Left ventricle myocardium inferior (tissue), 1 donor: ENCODE data around the gene DUSP10. TPM values are rescaled to one million over a fixed set of nuclear protein-coding genes. Genes with fewer than 3 reads are reported as not detected.

Experiments used
- DNase-seq: peaks from one replicate; pipeline ENCODE4 v3.0.0-alpha.2; 2020
- H3K27ac ChIP-seq: fragments of 200-600 bp; replicated peaks from 2 replicates; pipeline ENCODE4 v1.8.0; 2021
- H3K27me3 ChIP-seq: fragments of 200-600 bp; 2 replicates; pipeline ENCODE4 v1.8.0; 2021; ENCODE audit warnings: low read depth
- H3K36me3 ChIP-seq: fragments of 200-600 bp; 2 replicates; pipeline ENCODE4 v1.8.0; 2021
- H3K4me1 ChIP-seq: fragments of 200-600 bp; 2 replicates; pipeline ENCODE4 v1.8.0; 2021
- H3K4me3 ChIP-seq: fragments of 200-600 bp; 2 replicates; pipeline ENCODE4 v1.8.0; 2021; ENCODE audit warnings: mild to moderate bottlenecking, moderate library complexity
- H3K9me3 ChIP-seq: fragments of 200-600 bp; replicated peaks from 2 replicates; pipeline ENCODE4 v1.8.0; 2021
- intact Hi-C: fragments of 100-400 bp; cut with micrococcal nuclease; formaldehyde crosslinking; loops from one replicate; pipeline ENCODE4 v1.11.0; 2022
- total RNA-seq: library from RNA; stranded (reverse); fragmentation: NEBNext Ultra II Directional; extraction: Animal tissue kit (Norgen Biotek cat#: 25700); gene quantifications from one replicate; pipeline ENCODE4 v1.2.1, GENCODE V29; 2021
- TF ChIP-seq, protein P1 (sequence below): fragments of 200-600 bp; IDR thresholded peaks from 2 replicates; pipeline ENCODE4 v1.8.0; 2021; ENCODE audit warnings: antibody characterized with exemption, mild to moderate bottlenecking, borderline replicate concordance
- donor health status: DM: no; HTN: yes; CAD: no; lungs with severe emphysema.

The DUSP10 gene
- total RNA-seq, 1 donor from 2014 or later: 4.6 TPM

- Histone ChIP-seq H3K4me1 (peaks cover 29% of the 10 kb centered on the region), H3K4me3 (no peak overlapping the region), H3K36me3 (peaks cover 2% of the 10 kb centered on the region), H3K27ac (no peak overlapping the region), H3K27me3 (no peaks in the 10 kb centered on the region), H3K9me3 (no peaks in the 10 kb centered on the region)
- no peak for DNase-seq
- TF ChIP-seq, protein P1, sequence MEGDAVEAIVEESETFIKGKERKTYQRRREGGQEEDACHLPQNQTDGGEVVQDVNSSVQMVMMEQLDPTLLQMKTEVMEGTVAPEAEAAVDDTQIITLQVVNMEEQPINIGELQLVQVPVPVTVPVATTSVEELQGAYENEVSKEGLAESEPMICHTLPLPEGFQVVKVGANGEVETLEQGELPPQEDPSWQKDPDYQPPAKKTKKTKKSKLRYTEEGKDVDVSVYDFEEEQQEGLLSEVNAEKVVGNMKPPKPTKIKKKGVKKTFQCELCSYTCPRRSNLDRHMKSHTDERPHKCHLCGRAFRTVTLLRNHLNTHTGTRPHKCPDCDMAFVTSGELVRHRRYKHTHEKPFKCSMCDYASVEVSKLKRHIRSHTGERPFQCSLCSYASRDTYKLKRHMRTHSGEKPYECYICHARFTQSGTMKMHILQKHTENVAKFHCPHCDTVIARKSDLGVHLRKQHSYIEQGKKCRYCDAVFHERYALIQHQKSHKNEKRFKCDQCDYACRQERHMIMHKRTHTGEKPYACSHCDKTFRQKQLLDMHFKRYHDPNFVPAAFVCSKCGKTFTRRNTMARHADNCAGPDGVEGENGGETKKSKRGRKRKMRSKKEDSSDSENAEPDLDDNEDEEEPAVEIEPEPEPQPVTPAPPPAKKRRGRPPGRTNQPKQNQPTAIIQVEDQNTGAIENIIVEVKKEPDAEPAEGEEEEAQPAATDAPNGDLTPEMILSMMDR: no peak
- intact Hi-C loops: no loop called here
These were observed 30.8 kb downstream of the DUSP10 start for GRCh38 chr1:221711063-221711577.

GRCh38 chr1:221709854-221710253, 32.0 kb downstream of the DUSP10 start:
- no peak for DNase-seq
- intact Hi-C loops: no loop called here
- no peaks in the 10 kb centered on the region for H3K9me3 ChIP-seq
- H3K4me1 ChIP-seq: peaks cover 29% of the 10 kb centered on the region
- peaks cover 12% of the 10 kb centered on the region for H3K36me3 ChIP-seq
- TF ChIP-seq, protein P1: no peak
- no peak overlapping the region for H3K4me3 ChIP-seq
- no peaks in the 10 kb centered on the region for H3K27me3 ChIP-seq
- H3K27ac ChIP-seq: no peak overlapping the region

DNA sequence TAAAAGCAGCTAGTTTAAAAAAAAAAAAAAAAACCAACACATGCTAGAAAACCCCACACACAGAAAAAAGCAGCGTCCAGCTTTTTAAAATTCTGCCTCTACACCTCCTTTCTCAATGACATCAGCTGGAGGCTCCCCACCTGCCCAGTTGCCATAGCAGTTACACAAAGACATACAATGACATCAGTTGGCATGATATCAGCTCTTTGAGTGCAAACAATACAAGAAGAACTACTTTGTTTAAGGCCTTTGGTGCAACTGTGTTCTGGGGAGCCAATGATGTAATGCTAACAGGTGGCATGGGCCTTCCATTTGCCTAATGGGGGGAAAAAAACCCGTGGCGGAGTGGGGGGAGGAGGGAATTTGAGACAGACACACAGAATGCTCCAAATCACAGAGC, 32.9 kb downstream of the DUSP10 start:
- Histone ChIP-seq H3K4me1 (peaks cover 29% of the 10 kb centered on the region), H3K36me3 (peaks cover 12% of the 10 kb centered on the region), H3K27ac (peak overlapping the region; percentile 4), H3K27me3 (no peaks in the 10 kb centered on the region), H3K4me3 (no peak overlapping the region), H3K9me3 (no peaks in the 10 kb centered on the region)
- no peak for DNase-seq
- TF ChIP-seq, protein P1: no peak
- intact Hi-C loops: no loop called here

- intact Hi-C loops: no loop called here
- peaks cover 29% of the 10 kb centered on the region for H3K4me1 ChIP-seq
- TF ChIP-seq, protein P1: no peak
These were observed 33.8 kb downstream of the DUSP10 start for GRCh38 chr1:221708076-221708571.

GRCh38 chr1:221706876-221707582, 34.9 kb downstream of the DUSP10 start:
- DNase-seq: no peak
- intact Hi-C loops: no loop called here
- H3K4me3 ChIP-seq: no peak overlapping the region
- H3K36me3 ChIP-seq: peaks cover 19% of the 10 kb centered on the region
- H3K27me3 ChIP-seq: no peaks in the 10 kb centered on the region
- no peak overlapping the region for H3K27ac ChIP-seq
- H3K4me1 ChIP-seq: peaks cover 29% of the 10 kb centered on the region
- TF ChIP-seq, protein P1: no peak
- no peaks in the 10 kb centered on the region for H3K9me3 ChIP-seq

More at GRCh38 chr1:221708076-221708571, 33.8 kb downstream of the DUSP10 start:
- H3K9me3 ChIP-seq: no peaks in the 10 kb centered on the region
- DNase-seq: no peak
- H3K4me3 ChIP-seq: no peak overlapping the region
- H3K27ac ChIP-seq: peak overlapping the region; percentile 4
- no peaks in the 10 kb centered on the region for H3K27me3 ChIP-seq
- peaks cover 12% of the 10 kb centered on the region for H3K36me3 ChIP-seq
